ENCODE measurements around the gene ASCL3.
"Not testable (repeated sequence)": the region's sequence is repeated elsewhere in the genome, so short reads cannot be mapped to it uniquely, and the experiment has no call there.

Gene ASCL3

DNA sequence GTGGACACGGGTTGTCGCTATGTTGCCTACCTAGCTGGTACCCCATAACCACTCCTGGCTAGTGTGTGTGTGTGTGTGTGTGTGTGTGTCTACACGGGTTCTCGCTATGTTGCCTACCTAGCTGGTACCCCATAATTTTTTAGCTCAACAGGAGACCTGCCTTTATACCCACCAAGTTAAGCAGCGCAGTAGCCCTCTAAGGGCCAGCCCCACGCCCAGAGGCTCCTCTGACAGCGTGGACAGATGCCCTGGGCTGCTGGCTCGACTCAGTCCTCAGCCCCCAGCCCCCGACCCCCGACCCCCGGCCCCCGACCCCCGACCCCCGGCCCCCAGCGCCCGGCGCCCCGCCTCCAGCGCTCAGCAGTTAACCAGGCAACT, 32.2 kb downstream of the ASCL3 start:
- Mint-ChIP-seq H3K4me3 (peak overlapping the region; percentile 90), H3K36me3 (ENCODE audit: low read depth) (peaks cover 21% of the 10 kb centered on the region), H3K27ac (no peak overlapping the region), H3K27me3 (no peaks in the 10 kb centered on the region), H3K4me1 (peaks cover 65% of the 10 kb centered on the region), H3K9me3 (no peaks in the 10 kb centered on the region)
- ATAC-seq (peak; percentile 10), DNase-seq (no peak)

DNA sequence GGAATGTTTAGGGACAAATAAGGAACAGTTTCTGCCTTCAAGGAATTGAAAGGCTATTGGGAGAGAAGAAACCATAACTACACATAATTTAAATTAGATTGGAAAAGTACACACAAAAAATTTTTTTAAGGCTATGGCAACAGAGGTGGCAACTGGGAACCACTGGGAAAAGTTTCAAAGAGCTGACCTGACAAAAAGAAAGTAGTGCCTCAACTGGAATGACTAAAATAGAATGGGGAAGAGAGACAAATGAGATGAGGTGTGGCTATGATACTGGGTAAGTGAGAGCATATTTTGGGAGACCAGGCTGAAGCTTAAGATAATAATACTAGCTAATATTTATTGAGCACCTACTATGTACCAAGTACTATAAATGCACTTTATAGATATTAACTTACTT, 34.7 kb downstream of the ASCL3 start:
- Mint-ChIP-seq H3K4me3 (no peak overlapping the region), H3K4me1 (peaks cover 51% of the 10 kb centered on the region), H3K27me3 (peaks cover 3% of the 10 kb centered on the region)

DNA sequence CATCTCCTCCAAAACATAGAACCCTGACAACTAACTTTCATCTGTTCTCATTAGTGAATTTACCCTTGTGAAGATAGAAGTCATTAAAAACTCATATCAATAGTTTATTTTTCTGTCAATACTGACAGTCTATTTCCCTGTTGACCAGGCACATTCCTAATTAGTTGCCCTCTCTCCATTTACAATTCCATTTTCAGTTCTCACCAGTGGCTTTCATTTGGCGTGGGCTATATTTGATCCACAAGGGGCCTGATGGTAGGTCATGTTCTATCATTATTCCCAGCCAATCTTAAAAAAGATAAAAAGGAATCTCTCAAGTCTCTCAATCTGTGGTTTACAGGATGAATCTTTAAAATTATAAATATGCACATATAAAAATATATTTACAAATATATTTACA, 35.7 kb downstream of the ASCL3 start:
- Mint-ChIP-seq H3K27me3 (peaks cover 3% of the 10 kb centered on the region), H3K27ac (no peak overlapping the region), H3K9me3 (no peaks in the 10 kb centered on the region), H3K4me3 (no peak overlapping the region), H3K36me3 (ENCODE audit: low read depth) (peaks cover 5% of the 10 kb centered on the region), H3K4me1 (peaks cover 45% of the 10 kb centered on the region)
- ATAC-seq: no peak
- no peak for DNase-seq

More for the DNA sequence above, 34.7 kb downstream of the ASCL3 start:
- Mint-ChIP-seq H3K27ac (no peak overlapping the region), H3K36me3 (ENCODE audit: low read depth) (peaks cover 7% of the 10 kb centered on the region), H3K9me3 (no peaks in the 10 kb centered on the region)
- DNase-seq (no peak), ATAC-seq (no peak)

DNA sequence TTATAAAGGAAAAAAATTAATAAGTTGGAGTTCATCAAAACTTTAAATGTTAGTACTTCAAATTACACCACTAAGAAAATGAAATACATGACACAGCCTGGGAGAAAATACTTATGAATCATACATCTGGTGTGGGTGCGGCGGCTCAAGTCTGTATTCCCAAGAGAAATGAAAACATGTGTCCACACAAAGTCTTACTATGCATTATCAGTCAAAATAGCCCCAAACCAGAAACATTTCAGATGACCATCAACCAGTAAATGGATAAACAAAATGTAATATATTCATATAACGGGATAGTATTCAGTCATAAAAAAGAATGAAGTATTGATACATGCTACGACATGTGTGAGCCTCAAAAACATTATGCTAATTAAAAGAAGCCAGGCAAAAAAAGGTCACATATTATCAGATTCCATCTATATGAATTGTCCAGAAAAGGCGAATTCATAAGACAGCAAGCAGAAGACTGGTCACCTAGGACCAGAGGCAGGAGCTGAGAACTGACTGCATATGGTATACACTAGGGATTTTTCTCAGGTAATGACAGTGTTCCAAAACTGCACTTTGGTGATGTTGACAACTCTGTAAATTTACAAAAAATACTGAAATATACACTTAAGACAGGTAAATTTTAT, 37.2 kb downstream of the ASCL3 start:
- H3K36me3 Mint-ChIP-seq (ENCODE audit: low read depth): peaks cover 2% of the 10 kb centered on the region
- peaks cover 3% of the 10 kb centered on the region for H3K27me3 Mint-ChIP-seq
- H3K9me3 Mint-ChIP-seq: peaks cover 3% of the 10 kb centered on the region
- H3K4me3 Mint-ChIP-seq: no peak overlapping the region
- no peak for DNase-seq
- H3K4me1 Mint-ChIP-seq: peaks cover 42% of the 10 kb centered on the region
- ATAC-seq: no peak
- H3K27ac Mint-ChIP-seq: no peak overlapping the region

DNA sequence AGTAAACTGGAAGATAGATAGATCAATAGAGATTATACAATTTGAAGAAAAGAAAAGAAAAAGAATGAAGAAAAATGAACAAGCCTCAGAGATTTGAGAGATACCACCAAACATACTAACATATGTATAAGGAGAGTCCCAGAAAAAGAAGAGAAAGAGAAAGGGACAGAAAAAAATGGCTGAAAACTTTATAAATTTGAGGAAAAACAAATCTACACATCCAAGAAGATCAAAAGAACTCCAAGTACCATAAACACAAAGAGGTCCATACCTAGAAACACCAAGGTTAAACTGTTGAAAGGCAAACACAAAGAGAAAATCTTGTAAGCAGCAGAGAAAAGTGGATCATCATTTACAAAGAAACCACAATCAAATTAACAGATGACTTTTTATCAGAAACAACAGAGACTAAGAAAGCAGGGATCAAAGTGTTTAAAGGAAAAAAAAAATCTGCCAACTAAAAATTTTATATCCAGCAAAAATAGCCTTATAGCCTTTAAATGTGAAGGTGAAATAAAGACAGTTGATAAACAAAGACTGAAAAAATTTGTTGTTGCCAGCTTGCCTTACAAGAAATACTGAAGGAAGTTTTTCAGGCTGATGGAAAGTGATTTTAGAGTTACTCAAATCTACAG, 43.6 kb downstream of the ASCL3 start:
- H3K27ac Mint-ChIP-seq: no peak overlapping the region
- no peak overlapping the region for H3K4me3 Mint-ChIP-seq
- no peak for DNase-seq
- peaks cover 5% of the 10 kb centered on the region for H3K36me3 Mint-ChIP-seq (ENCODE audit: low read depth)
- no peak for ATAC-seq
- no peaks in the 10 kb centered on the region for H3K4me1 Mint-ChIP-seq
- peaks cover 3% of the 10 kb centered on the region for H3K27me3 Mint-ChIP-seq
- H3K9me3 Mint-ChIP-seq: peaks cover 31% of the 10 kb centered on the region

DNA sequence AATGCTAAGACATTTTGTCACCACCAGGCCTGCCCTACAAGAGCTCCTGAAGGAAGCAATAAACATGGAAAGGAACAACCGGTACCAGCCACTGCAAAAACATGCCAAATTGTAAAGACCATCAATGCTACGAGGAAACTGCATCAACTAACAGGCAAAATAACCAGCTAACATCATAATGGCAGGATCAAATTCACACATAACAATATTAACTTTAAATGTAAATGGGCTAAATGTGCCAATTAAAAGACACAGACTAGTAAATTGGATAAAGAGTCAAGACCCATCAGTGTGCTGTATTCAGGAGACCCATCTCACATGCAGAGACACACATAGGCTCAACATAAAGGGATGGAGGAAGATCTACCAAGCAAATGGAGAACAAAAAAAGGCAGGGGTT, 51.6 kb downstream of the ASCL3 start:
- not testable (repeated sequence) for H3K36me3 Mint-ChIP-seq (ENCODE audit: low read depth); H3K27me3 Mint-ChIP-seq; H3K27ac Mint-ChIP-seq; H3K4me1 Mint-ChIP-seq; ATAC-seq; H3K4me3 Mint-ChIP-seq; DNase-seq
- H3K9me3 Mint-ChIP-seq: peaks cover 13% of the 10 kb centered on the region
